Tibial artery (tissue), 4 donors: ENCODE measurements around the gene C11orf54.
A peak's percentile ranks its signal among the peaks of the same experiment; 100 is the strongest.

ENCODE experiments used
- DNase-seq, 2 donors: peaks; one replicate each; pipeline ENCODE4 v3.0.0-alpha.2; 2019
- H3K27ac ChIP-seq, 2 donors: fragments of 200-600 bp; sonication (generic) in 1 of 2; 1 replicate in 1 of 2; 2 replicates in 1 of 2; pipeline ENCODE4 v1.5.1; 2018 to 2019; ENCODE audit warnings: mild to moderate bottlenecking in 1 of 2
- H3K27me3 ChIP-seq, 2 donors: fragments of 200-600 bp; sonication (generic) in 1 of 2; one replicate each; pipeline versions ENCODE4 v1.5.1 to v1.6.0; 2016 to 2019
- H3K36me3 ChIP-seq, 3 donors: fragments of 200-600 bp; sonication (generic) in 2 of 3; one replicate each; pipeline ENCODE4 v1.5.1; 2016 to 2019; ENCODE audit warnings: mild to moderate bottlenecking in 2 of 3
- H3K4me1 ChIP-seq, 4 donors: fragments of 200-600 bp; sonication (generic) in 2 of 4; 1 replicate in 3 of 4; 2 replicates in 1 of 4; pipeline ENCODE4 v1.5.1; 2016 to 2019
- H3K4me3 ChIP-seq, 2 donors: fragments of 200-600 bp; sonication (generic) in 1 of 2; 1 replicate in 1 of 2; 2 replicates in 1 of 2; pipeline ENCODE4 v1.5.1; 2018 to 2019; ENCODE audit warnings: mild to moderate bottlenecking in 2 of 2
- H3K9me3 ChIP-seq, 3 donors: fragments of 200-600 bp; sonication (generic) in 1 of 3; one replicate each; pipeline ENCODE4 v1.5.1; 2016 to 2019
- CTCF ChIP-seq, 2 experiments: fragments of 200-600 bp in 1 of 2; fragments of 450-650 bp in 1 of 2; IDR thresholded peaks; one replicate each; pipeline ENCODE4 v1.5.1; 2017 to 2019; ENCODE audit warnings: antibody characterized with exemption in 2 of 2, mild to moderate bottlenecking in 1 of 2, moderate library complexity in 1 of 2
- intact Hi-C: fragments of 100-400 bp; cut with DNase I; formaldehyde crosslinking; loops from one replicate; pipeline ENCODE4 v1.15.0; 2023; ENCODE audit warnings: low total_unique reads

C11orf54 gene

DNA sequence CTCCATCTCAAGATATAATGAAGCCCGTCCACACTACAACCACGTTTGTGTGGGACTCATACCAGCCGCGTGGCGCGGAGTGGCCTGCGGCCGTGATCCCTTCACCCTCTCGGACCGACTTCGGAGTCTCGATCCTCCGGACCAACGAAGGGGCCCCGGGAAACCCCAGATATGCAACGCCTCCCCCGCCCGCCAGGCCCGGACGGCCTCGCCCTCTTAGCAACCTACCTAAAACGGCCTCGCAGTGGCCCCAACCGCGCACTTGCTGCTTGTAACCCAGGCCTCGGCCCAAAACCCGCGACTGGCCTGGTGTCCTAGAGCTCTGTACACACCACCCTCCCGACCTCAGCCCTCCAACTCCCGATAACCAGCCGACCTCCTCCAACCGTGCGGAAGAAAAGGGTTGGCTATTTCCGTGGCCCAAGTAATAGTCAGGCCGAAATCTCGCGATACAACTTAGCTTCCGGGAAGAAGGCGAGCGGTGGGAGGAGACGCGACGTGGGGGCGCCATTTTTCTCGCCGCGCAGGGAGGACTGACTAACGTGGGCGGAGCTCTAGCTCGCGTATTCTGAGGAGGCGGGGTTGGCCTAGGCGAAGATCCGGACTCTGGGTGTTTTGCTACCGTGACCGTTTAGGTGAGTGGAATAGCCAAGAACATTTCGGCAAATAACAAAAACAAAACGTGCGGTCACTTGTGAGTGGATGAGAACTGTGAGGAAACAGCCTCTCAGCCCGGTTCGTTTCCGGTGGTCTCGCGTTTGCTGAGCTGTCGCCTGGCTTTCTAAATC, at the start of gene C11orf54, which contains the start of gene TAF1D:
TSS of gene C11orf54 (plus strand) at position 579 of the 788 bp plus-strand sequence. CDS start 5,722 bp downstream, outside the sequence.
TSS of gene TAF1D (minus strand) at position 402 of the 788 bp plus-strand sequence. CDS start 2,191 bp downstream, outside the sequence.
- H3K36me3 ChIP-seq, result peaks cover 14 to 30% (median 26%) of the 10 kb centered on the region in 3 donors
- peak; percentile 98 to 99 for DNase-seq
- peaks cover 0 to 66% (median 43%) of the 10 kb centered on the region in 4 donors for H3K4me1 ChIP-seq
- no peaks in the 10 kb centered on the region for H3K27me3 ChIP-seq
- peak in 1 of 2 experiments; percentile 14 for TF ChIP-seq CTCF (IDR thresholded peaks at IDR 0.05)
- H3K27ac ChIP-seq, result peak within 1 kb of the TSS; percentile 91 to 93
- H3K9me3 ChIP-seq, result no peaks in the 10 kb centered on the region
- intact Hi-C loops, result no loop called here
- H3K4me3 ChIP-seq, result peak within 1 kb of the TSS; percentile 74 to 89

DNA sequence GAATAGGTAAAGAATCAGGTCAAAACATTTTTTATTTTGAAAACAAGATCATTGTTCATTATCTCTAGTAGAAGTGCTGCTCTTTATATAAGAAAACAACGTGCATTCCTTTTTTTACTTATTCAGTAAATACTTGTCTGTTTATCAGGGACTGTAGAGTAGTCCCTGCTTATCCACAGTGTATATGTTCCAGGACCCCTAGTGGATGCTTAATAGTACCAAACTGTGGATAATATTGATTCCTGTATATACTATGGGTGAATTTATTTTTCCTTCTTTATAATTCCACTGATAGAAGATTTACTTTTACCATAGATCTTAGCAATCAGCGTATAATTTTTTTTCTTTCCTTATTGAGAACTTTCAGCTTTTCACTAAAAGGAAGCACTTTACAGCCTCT, 47.4 kb upstream of the C11orf54 start:
- peaks cover 65 to 93% (median 76%) of the 10 kb centered on the region in 3 donors for H3K36me3 ChIP-seq
- H3K4me3 ChIP-seq, result no peak overlapping the region
- no peak for DNase-seq
- TF ChIP-seq CTCF (IDR thresholded peaks at IDR 0.05), result no peak
- no peaks in the 10 kb centered on the region for H3K4me1 ChIP-seq
- H3K9me3 ChIP-seq, result no peaks in the 10 kb centered on the region
- intact Hi-C loops, result no loop called here
- H3K27ac ChIP-seq, result no peak overlapping the region
- no peaks in the 10 kb centered on the region for H3K27me3 ChIP-seq

DNA sequence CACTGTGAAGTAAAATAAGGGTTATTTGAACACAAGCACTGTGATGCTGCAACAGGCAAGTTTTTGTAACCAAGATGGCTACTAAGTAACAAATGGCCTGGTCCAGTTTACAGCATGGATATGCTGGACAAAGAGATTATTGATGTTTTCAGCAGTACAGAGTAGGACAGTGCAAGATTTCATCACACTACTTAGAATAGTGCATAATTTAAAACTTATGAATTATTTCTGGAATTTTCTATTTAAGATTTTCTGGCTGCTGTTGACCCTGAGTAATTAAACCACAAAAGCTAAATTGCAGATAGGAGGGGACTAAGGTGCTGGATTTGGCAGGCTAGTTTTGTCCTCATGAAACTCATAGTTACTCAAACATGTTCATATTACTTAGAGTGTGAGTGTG, 46.9 kb upstream of the C11orf54 start:
- peaks cover 65 to 93% (median 74%) of the 10 kb centered on the region in 3 donors for H3K36me3 ChIP-seq

GRCh38 chr11:93697611-93698010, 43.9 kb upstream of the C11orf54 start:
- H3K9me3 ChIP-seq, result no peaks in the 10 kb centered on the region
- TF ChIP-seq CTCF (IDR thresholded peaks at IDR 0.05), result no peak
- no peak overlapping the region for H3K27ac ChIP-seq
- no peak overlapping the region for H3K4me3 ChIP-seq
- no peaks in the 10 kb centered on the region for H3K4me1 ChIP-seq
- intact Hi-C loops, result no loop called here
- H3K36me3 ChIP-seq, result peaks cover 61 to 94% (median 76%) of the 10 kb centered on the region in 3 donors
- no peak for DNase-seq
- no peaks in the 10 kb centered on the region for H3K27me3 ChIP-seq

More for the DNA sequence above, 46.9 kb upstream of the C11orf54 start:
- Histone ChIP-seq H3K4me1 (no peaks in the 10 kb centered on the region), H3K9me3 (no peaks in the 10 kb centered on the region), H3K27me3 (no peaks in the 10 kb centered on the region), H3K4me3 (no peak overlapping the region), H3K27ac (no peak overlapping the region)
- intact Hi-C loops, result no loop called here
- no peak for DNase-seq
- TF ChIP-seq CTCF (IDR thresholded peaks at IDR 0.05), result no peak

DNA sequence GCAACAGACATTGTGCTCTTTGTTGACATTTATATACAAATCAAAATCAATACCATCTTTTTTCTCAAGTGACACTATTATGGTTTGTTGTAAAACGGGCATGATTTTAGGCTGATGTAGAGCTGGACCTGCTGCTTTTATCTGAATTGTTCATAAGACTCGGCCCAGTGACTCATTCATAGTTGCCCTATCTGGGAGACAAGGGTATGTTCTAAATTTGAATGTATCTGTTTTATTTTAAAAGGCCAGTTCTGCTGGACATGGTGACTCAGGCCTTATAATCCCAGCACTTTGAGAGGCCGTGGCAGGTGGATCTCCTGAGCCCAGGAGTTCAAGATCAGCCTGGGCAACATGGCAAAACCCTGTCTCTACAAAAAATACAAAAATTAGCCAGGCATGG, 40.6 kb upstream of the C11orf54 start:
- no peak overlapping the region for H3K4me3 ChIP-seq
- H3K9me3 ChIP-seq, result no peaks in the 10 kb centered on the region
- H3K27me3 ChIP-seq, result no peaks in the 10 kb centered on the region
- intact Hi-C loops, result no loop called here
- H3K4me1 ChIP-seq, result no peaks in the 10 kb centered on the region
- no peak overlapping the region for H3K27ac ChIP-seq
- H3K36me3 ChIP-seq, result peaks cover 54 to 90% (median 56%) of the 10 kb centered on the region in 3 donors
- no peak for DNase-seq
- no peak for TF ChIP-seq CTCF (IDR thresholded peaks at IDR 0.05)
